Mammary epithelial cell (primary cell): ENCODE data around the gene TMEM270.

ENCODE experiments used
- CTCF ChIP-seq, 2 donors: IDR thresholded peaks in 1 of 2; conservative IDR thresholded peaks in 1 of 2; 2 replicates each; pipeline ENCODE4 v1.5.1; 2011 to 2012; ENCODE audit warnings: inconsistent platforms in 2 of 2, low read length in 2 of 2, mild to moderate bottlenecking in 2 of 2, control low read depth in 1 of 2, low read depth in 1 of 2; ENCODE audit not compliant: insufficient read depth in 1 of 2; ENCODE audit errors: extremely low read depth in 1 of 2
- EZH2 ChIP-seq: IDR thresholded peaks from 2 replicates; pipeline ENCODE4 v1.6.1; 2012; ENCODE audit warnings: low read length, inconsistent platforms, borderline replicate concordance

GRCh38 chr7:73838642-73839041 is 22.3 kb upstream of the TMEM270 start:
- no peak for TF ChIP-seq CTCF (conservative IDR thresholded peaks at IDR 0.05 in 1 of 2, IDR thresholded peaks at IDR 0.05 in 1 of 2; ENCODE audit: extremely low read depth in 1 of 2, insufficient read depth in 1 of 2, low read depth in 1 of 2, low read length in 2 of 2)
- TF ChIP-seq EZH2, result no peak
